KG1 (cell line): ENCODE data around the gene CLMN.
"Not testable (repeated sequence)": the region's sequence is repeated elsewhere in the genome, so short reads cannot be mapped to it uniquely, and the experiment has no call there.

Source experiments
- DNase-seq: peaks from one replicate; lab custom pipeline; 2025; lab: John Stamatoyannopoulos, UW

CLMN gene

GRCh38 chr14:95157327-95158189 is 162.2 kb downstream of the CLMN start, which contains the start of gene DICER1:
Gene DICER1, minus strand, starts transcription at chr14:95157529. Its CDS starts 24,071 bp downstream, at chr14:95133458.
- peak; percentile 74 for DNase-seq

GRCh38 chr14:95157048-95157326 is 162.7 kb downstream of the CLMN start:
- no peak for DNase-seq

GRCh38 chr14:95156161-95157047 is 163.3 kb downstream of the CLMN start:
- no peak for DNase-seq

- DNase-seq = no peak
Observed at GRCh38 chr14:95155045-95155444, 164.7 kb downstream of the CLMN start.

- DNase-seq = no peak
Observed at GRCh38 chr14:95153866-95154265, 165.8 kb downstream of the CLMN start.

- DNase-seq = no peak
Observed at GRCh38 chr14:95151561-95151960, 168.1 kb downstream of the CLMN start.

GRCh38 chr14:95150910-95151309 is 168.8 kb downstream of the CLMN start:
- DNase-seq = no peak

- no peak for DNase-seq
Observed at GRCh38 chr14:95149441-95149840, 170.3 kb downstream of the CLMN start.

- DNase-seq = no peak
Observed at GRCh38 chr14:95147597-95147996, 172.1 kb downstream of the CLMN start.

- DNase-seq = no peak
Observed at GRCh38 chr14:95146079-95146771, 173.5 kb downstream of the CLMN start.

GRCh38 chr14:95144849-95145248 is 174.9 kb downstream of the CLMN start:
- no peak for DNase-seq

GRCh38 chr14:95143808-95144620 is 175.7 kb downstream of the CLMN start:
- DNase-seq = peak; percentile 14

GRCh38 chr14:95142208-95142607 is 177.5 kb downstream of the CLMN start:
- no peak for DNase-seq

- DNase-seq = no peak
Observed at GRCh38 chr14:95141684-95142083, 178.0 kb downstream of the CLMN start.

- no peak for DNase-seq
Observed at GRCh38 chr14:95140060-95140858, 179.4 kb downstream of the CLMN start.

- DNase-seq = no peak
Observed at GRCh38 chr14:95138876-95139275, 180.8 kb downstream of the CLMN start.

GRCh38 chr14:95138455-95138854 is 181.3 kb downstream of the CLMN start:
- DNase-seq = not testable (repeated sequence)

GRCh38 chr14:95137804-95138167 is 181.9 kb downstream of the CLMN start:
- DNase-seq = no peak

GRCh38 chr14:95137164-95137803 is 182.4 kb downstream of the CLMN start:
- no peak for DNase-seq

GRCh38 chr14:95136631-95137030 is 183.1 kb downstream of the CLMN start:
- no peak for DNase-seq
